SJSA1 (cell line): Measurements from ENCODE around the gene PCED1B. TPM values are rescaled to one million over a fixed set of nuclear protein-coding genes. Genes with fewer than 3 reads are reported as not detected.
A peak's percentile ranks its signal among the peaks of the same experiment; 100 is the strongest.

Experiments
- DNase-seq, 2 experiments: peaks; one replicate each; pipeline ENCODE4 v3.0.0-alpha.2; 2015 to 2020; ENCODE audit warnings: low spot score in 2 of 2, low read depth in 1 of 2
- H3K27ac ChIP-seq: fragments of 250-450 bp; sonication (Bioruptor Pico); 2 replicates; pipeline ENCODE4 v1.5.1; 2020; ENCODE audit warnings: mild to moderate bottlenecking, moderate library complexity
- H3K27me3 ChIP-seq: fragments of 250-450 bp; sonication (Bioruptor Pico); replicated peaks from 2 replicates; pipeline ENCODE4 v1.5.1; 2020; ENCODE audit warnings: mild to moderate bottlenecking, moderate library complexity
- H3K36me3 ChIP-seq: fragments of 250-450 bp; sonication (Bioruptor Pico); 2 replicates; pipeline ENCODE4 v1.5.1; 2020; ENCODE audit warnings: mild to moderate bottlenecking
- H3K4me1 ChIP-seq: fragments of 250-450 bp; sonication (Bioruptor Pico); replicated peaks from 2 replicates; pipeline ENCODE4 v1.6.1; 2021; ENCODE audit warnings: mild to moderate bottlenecking
- H3K4me3 ChIP-seq: fragments of 250-450 bp; sonication (Bioruptor Pico); 2 replicates; pipeline ENCODE4 v1.5.1; 2020; ENCODE audit warnings: mild to moderate bottlenecking
- H3K9me3 ChIP-seq: fragments of 250-450 bp; sonication (Bioruptor Pico); replicated peaks from 2 replicates; pipeline ENCODE4 v1.5.1; 2020; ENCODE audit warnings: mild to moderate bottlenecking
- total RNA-seq: library from RNA; depleted of rRNA; stranded (reverse); fragments of >200 nt; shearing (Covaris generic); gene quantifications from 2 replicates; pipeline ENCODE4 v1.2.3, GENCODE V29; 2014

The PCED1B gene
- total RNA-seq, 1 experiment from 2014 or later: 0.39 TPM

DNA sequence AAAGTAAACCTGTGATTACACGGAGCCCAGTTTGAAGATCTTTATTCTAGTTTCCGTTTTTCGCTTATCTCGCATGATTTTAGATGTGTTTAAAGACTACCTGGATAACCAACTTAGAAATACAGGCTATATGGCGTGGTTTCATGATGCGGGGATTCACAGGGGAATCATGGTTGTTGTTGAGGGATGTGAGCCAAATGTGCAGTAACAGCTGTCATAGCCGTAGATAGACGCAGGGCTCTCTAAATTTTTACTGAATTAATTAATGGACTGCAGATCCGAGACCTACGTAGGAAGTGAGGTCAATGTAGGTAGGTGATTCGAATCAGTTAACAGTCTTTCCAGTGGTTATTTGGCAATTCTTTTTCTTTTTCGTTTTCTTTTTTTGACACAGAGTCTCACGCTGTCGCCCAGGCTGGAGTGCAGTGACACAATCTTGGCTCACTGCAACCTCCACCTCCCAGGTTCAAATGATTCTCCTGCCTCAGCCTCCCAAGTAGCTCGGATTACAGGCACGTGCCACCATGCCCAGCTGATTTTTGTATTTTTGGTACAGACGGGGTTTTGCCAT, 145.2 kb downstream of the PCED1B start:
- Histone ChIP-seq H3K27ac (no peak overlapping the region), H3K9me3 (no peaks in the 10 kb centered on the region), H3K4me1 (peaks cover 3% of the 10 kb centered on the region), H3K4me3 (no peak overlapping the region), H3K36me3 (no peaks in the 10 kb centered on the region), H3K27me3 (no peaks in the 10 kb centered on the region)
- no peak for DNase-seq

DNA sequence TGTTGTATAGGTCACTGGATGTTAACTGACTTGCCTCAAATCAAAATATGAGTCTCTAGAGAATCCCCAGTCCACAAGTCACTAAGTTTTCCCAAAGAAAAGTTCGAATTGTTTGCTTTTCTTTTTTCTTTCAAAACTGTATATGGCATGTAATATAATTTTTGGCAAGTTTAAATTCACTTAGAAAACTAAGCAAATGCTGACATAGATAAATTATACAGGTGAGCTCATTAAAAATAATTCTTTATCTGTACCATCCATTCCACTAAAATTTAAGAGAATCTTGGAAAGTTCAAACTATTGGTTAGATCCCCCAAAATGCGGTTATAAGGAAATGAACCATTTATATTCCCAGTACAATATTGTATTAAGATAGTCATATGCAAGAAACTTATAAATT, 145.9 kb downstream of the PCED1B start:
- Histone ChIP-seq H3K4me3 (no peak overlapping the region), H3K9me3 (no peaks in the 10 kb centered on the region), H3K27me3 (no peaks in the 10 kb centered on the region), H3K27ac (no peak overlapping the region), H3K4me1 (peaks cover 3% of the 10 kb centered on the region), H3K36me3 (no peaks in the 10 kb centered on the region)
- no peak for DNase-seq

GRCh38 chr12:47226199-47226598, 146.8 kb downstream of the PCED1B start:
- Histone ChIP-seq H3K4me3 (no peak overlapping the region), H3K27ac (no peak overlapping the region), H3K27me3 (no peaks in the 10 kb centered on the region), H3K4me1 (peaks cover 3% of the 10 kb centered on the region), H3K9me3 (no peaks in the 10 kb centered on the region), H3K36me3 (no peaks in the 10 kb centered on the region)
- DNase-seq: no peak

DNA sequence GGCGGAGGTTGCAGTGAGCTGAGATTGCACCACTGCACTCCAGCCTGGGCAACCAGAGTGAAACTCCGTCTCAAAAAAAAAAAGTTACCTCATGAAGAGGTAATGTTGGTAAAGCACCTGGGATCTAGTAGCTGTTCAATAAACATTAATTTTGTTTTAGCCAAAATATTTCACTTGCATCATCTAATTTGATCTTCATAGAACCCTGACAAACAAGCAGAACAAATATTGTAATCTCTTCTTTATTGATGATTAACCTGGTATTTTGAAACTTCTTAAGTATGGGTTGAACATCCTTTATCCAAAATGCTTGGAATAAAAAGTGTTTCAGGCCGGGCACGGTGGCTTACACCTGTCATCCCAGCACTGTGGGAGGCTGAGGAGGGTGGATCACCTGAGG, 149.4 kb downstream of the PCED1B start:
- H3K27me3 ChIP-seq: no peaks in the 10 kb centered on the region
- no peaks in the 10 kb centered on the region; the same call in 1 of the 2 replicates for H3K4me1 ChIP-seq
- no peak overlapping the region for H3K4me3 ChIP-seq
- no peaks in the 10 kb centered on the region for H3K36me3 ChIP-seq
- no peaks in the 10 kb centered on the region for H3K9me3 ChIP-seq
- H3K27ac ChIP-seq: no peak overlapping the region
- DNase-seq: no peak

DNA sequence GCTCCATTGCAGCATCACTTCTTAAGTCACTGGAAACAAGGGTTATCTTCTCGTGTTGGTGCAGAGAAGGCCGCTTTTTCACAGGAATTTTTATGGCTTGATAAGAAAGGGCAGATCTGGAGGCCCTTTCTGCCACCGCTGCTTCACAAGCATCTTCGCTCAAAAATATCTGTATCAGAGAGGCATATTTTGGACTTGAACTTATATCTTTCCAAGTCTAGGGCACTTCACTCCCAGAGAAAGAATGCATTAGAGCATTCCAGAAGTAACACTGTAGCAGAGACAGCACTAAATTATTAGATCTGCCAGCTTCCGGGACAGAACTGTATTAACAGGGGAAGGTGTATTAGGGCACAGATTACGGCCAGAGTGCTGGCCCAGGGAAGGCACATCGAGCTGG, 152.0 kb downstream of the PCED1B start:
- no peak overlapping the region for H3K4me3 ChIP-seq
- no peak overlapping the region for H3K27ac ChIP-seq
- DNase-seq: no peak
- H3K27me3 ChIP-seq: no peaks in the 10 kb centered on the region
- H3K36me3 ChIP-seq: 0 out of 2 replicates have a peak, but pooled peaks cover 3% of the 10 kb centered on the region
- H3K4me1 ChIP-seq: peaks cover 9% of the 10 kb centered on the region
- no peaks in the 10 kb centered on the region for H3K9me3 ChIP-seq

DNA sequence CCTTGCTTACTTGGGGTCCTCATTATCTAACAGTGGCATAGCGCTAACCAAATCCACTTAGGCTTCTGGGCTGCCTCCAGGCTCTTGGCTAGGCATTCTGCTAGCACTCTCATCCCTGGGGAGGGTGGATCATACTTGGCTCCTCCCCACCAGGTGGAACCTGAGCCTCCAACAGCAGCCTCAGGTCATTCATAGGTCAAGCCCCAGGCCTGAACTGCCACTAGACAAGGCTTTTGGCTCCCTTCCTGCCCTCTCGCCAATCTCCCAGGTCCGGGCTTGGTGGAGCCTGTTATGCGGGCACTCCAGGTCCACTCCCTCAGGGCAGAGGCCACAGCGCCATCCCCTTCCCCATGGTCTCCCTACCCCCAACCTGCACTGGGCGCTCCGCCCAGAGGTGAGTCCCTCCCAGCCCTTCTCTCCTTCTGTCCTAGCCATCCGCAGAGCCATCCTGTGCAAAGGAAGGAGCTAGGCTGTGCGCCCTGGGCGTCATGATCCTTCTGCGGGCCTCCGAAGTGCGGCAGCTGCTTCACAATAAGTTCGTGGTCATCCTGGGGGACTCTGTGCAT, 155.2 kb downstream of the PCED1B start:
- Histone ChIP-seq H3K4me3 (no peak overlapping the region), H3K36me3 (0 out of 2 replicates have a peak, but pooled peaks cover 3% of the 10 kb centered on the region), H3K27me3 (no peaks in the 10 kb centered on the region), H3K9me3 (no peaks in the 10 kb centered on the region), H3K4me1 (peaks cover 15% of the 10 kb centered on the region), H3K27ac (no peak overlapping the region)
- DNase-seq: no peak

DNA sequence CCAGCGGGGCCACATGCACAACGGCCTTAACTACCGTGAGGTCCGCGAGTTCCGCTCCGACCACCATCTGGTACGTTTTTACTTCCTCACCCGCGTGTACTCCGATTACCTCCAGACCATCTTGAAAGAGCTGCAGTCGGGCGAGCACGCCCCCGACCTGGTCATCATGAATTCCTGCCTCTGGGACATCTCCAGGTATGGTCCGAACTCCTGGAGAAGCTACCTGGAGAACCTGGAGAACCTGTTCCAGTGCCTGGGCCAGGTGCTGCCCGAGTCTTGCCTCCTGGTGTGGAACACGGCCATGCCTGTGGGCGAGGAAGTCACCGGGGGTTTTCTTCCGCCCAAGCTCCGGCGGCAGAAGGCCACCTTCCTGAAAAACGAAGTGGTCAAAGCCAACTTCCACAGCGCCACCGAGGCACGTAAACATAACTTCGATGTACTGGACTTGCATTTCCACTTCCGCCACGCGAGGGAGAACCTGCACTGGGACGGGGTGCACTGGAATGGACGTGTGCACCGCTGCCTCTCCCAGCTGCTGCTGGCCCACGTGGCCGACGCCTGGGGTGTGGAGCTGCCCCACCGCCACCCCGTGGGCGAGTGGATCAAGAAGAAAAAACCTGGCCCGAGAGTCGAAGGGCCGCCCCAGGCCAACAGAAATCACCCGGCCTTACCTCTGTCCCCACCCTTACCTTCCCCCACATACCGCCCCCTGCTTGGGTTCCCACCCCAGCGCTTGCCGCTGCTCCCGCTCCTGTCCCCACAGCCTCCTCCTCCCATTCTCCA, 156.0 kb downstream of the PCED1B start:
- peak overlapping the region; percentile 78 for H3K27ac ChIP-seq
- H3K4me3 ChIP-seq: no peak overlapping the region
- no peak for DNase-seq
- no peaks in the 10 kb centered on the region for H3K9me3 ChIP-seq
- 0 out of 2 replicates have a peak, but pooled peaks cover 3% of the 10 kb centered on the region for H3K36me3 ChIP-seq
- peaks cover 15% of the 10 kb centered on the region for H3K4me1 ChIP-seq
- no peaks in the 10 kb centered on the region for H3K27me3 ChIP-seq

DNA sequence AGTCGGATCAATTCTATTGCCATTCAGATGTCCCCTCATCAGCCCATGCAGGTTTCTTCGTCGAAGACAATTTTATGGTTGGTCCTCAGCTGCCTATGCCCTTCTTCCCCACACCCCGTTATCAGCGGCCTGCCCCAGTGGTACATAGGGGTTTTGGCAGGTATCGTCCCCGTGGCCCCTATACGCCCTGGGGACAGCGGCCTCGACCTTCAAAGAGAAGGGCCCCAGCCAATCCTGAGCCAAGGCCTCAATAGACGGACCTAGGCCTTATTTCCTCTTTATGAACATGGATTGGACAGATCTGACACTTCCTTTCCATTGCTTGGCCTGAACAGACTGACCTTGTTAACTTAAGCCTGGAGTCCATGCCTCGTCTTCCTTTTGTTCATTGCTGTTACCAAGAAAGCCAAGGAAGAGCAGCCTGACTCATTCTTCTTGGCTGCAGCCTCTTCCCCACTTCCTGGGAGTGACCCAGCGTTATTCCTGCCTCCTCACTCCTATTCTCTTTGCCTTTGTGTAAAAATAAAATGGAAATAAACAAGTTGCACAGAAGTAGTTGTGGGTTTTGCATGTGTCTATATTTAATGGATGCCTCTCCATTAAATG, 156.8 kb downstream of the PCED1B start:
- Histone ChIP-seq H3K27me3 (no peaks in the 10 kb centered on the region), H3K4me3 (no peak overlapping the region), H3K4me1 (peaks cover 15% of the 10 kb centered on the region), H3K36me3 (0 out of 2 replicates have a peak, but pooled peaks cover 3% of the 10 kb centered on the region), H3K27ac (peak overlapping the region; percentile 78), H3K9me3 (no peaks in the 10 kb centered on the region)
- DNase-seq: peak; percentile 79 to 83

GRCh38 chr12:47237751-47238211, 158.4 kb downstream of the PCED1B start:
- Histone ChIP-seq H3K4me3 (no peak overlapping the region), H3K4me1 (peaks cover 15% of the 10 kb centered on the region), H3K27me3 (no peaks in the 10 kb centered on the region), H3K36me3 (0 out of 2 replicates have a peak, but pooled peaks cover 3% of the 10 kb centered on the region), H3K27ac (no peak overlapping the region), H3K9me3 (no peaks in the 10 kb centered on the region)
- DNase-seq: no peak

DNA sequence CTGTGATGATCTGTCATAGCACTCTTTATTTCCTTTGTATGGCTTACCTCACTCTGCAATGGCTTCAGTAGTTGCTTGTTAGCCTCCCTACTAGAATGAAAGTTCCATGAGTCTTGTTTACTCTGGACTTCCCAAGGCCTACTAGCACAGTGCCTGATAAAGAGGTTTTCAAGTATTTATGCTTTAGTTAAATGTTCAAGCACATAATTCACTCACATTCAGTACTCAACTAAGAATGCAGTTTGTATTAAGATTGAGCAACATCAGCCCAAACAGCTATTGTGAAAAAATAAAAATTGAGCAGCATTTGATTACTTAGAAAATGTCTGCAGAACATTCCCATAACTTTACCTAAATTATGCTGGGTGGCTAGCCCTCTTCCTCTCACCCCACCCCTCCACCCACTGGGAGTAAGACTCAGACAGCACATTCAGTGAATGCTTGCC, 159.3 kb downstream of the PCED1B start:
- H3K4me3 ChIP-seq: no peak overlapping the region
- DNase-seq: no peak
- no peaks in the 10 kb centered on the region for H3K9me3 ChIP-seq
- H3K27ac ChIP-seq: no peak overlapping the region
- no peaks in the 10 kb centered on the region for H3K27me3 ChIP-seq
- H3K36me3 ChIP-seq: 0 out of 2 replicates have a peak, but pooled peaks cover 3% of the 10 kb centered on the region
- H3K4me1 ChIP-seq: peaks cover 15% of the 10 kb centered on the region

DNA sequence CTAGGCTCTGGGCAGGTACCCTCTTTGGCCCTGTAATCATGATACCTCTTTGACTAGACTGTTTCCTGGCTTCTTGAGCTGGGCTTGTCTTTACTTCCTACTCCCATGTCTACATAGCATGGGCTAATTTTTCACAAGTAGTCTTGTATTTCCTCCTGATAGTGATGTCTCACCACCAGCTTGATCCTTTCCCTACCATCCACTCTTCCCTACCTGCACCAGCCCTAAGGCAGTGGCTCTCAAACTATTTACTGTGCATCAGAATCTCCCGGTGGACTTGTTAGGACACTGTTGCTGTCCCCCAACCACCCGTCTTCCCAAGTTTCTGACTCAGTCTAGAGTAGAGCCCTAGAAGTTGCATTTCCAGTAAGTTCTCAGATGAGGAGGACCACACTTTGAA, 163.0 kb downstream of the PCED1B start:
- H3K36me3 ChIP-seq: no peaks in the 10 kb centered on the region
- DNase-seq: no peak
- H3K4me3 ChIP-seq: no peak overlapping the region
- no peaks in the 10 kb centered on the region for H3K4me1 ChIP-seq
- H3K9me3 ChIP-seq: no peaks in the 10 kb centered on the region
- no peaks in the 10 kb centered on the region for H3K27me3 ChIP-seq
- H3K27ac ChIP-seq: no peak overlapping the region

DNA sequence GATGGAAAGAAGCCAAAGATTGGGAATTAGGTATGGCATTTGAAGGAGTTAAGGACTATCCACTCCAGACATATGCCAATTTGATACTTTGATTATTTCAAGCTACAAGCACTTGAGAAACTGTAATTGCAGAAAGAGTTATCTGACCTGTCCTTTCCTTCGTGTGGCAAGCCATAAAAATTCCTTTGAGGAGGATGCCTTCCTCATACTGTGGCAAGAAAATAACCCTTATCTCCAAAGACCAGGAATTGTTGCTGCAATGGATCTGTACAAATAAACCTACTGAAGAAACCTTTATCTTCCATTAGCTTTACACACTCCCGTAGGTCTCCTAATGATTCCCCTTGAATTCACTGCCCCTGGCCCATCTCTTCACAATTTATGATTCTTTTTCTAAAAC, 165.4 kb downstream of the PCED1B start:
- no peak for DNase-seq
- H3K27me3 ChIP-seq: no peaks in the 10 kb centered on the region
- H3K36me3 ChIP-seq: no peaks in the 10 kb centered on the region
- H3K4me3 ChIP-seq: no peak overlapping the region
- no peak overlapping the region for H3K27ac ChIP-seq
- H3K9me3 ChIP-seq: no peaks in the 10 kb centered on the region
- H3K4me1 ChIP-seq: 0 out of 2 replicates have a peak, but pooled peaks cover 11% of the 10 kb centered on the region

DNA sequence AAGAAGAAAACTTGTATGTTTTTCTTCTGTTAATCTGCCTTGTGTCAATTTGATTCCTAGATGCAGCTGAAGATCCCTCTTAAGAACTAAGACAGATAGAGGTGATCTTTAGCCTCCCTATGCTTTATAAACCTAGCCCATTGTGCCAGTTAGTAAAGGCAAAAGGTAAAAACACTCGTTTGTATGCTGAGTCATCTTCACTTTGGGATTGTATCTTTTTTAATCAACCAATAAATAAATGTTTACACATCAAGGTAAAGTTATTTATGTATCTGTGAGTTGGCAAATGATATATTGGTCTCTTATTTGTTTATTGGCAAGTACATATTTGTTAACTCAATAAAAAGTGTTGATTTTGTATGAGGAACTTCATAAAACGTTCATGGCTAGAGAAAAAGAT, 166.2 kb downstream of the PCED1B start:
- DNase-seq: no peak
- Histone ChIP-seq H3K27ac (no peak overlapping the region), H3K36me3 (no peaks in the 10 kb centered on the region), H3K9me3 (no peaks in the 10 kb centered on the region), H3K4me1 (0 out of 2 replicates have a peak, but pooled peaks cover 11% of the 10 kb centered on the region), H3K4me3 (no peak overlapping the region), H3K27me3 (no peaks in the 10 kb centered on the region)

- no peaks in the 10 kb centered on the region for H3K9me3 ChIP-seq
- H3K36me3 ChIP-seq: no peaks in the 10 kb centered on the region
- no peaks in the 10 kb centered on the region for H3K27me3 ChIP-seq
- no peak overlapping the region for H3K4me3 ChIP-seq
- DNase-seq: no peak
- H3K4me1 ChIP-seq: 0 out of 2 replicates have a peak, but pooled peaks cover 11% of the 10 kb centered on the region
- H3K27ac ChIP-seq: no peak overlapping the region
Observed at GRCh38 chr12:47247418-47247817, 168.0 kb downstream of the PCED1B start.
